Parathyroid adenoma (tissue), 2 donors: Measurements from ENCODE around the gene PPIL3.

Experiments
- H2AFZ ChIP-seq: fragments of 300-600 bp; sonication (generic); one replicate; pipeline ENCODE4 v1.7.0; 2017; ENCODE audit warnings: antibody characterized with exemption, mild to moderate bottlenecking
- H3K27ac ChIP-seq: fragments of 300-600 bp; sonication (generic); one replicate; pipeline ENCODE4 v1.7.0; 2017
- H3K27me3 ChIP-seq: fragments of 300-600 bp; sonication (generic); one replicate; pipeline ENCODE4 v1.7.0; 2017; ENCODE audit warnings: low read length; ENCODE audit not compliant: control insufficient read depth, insufficient read depth
- H3K36me3 ChIP-seq: fragments of 300-600 bp; sonication (generic); one replicate; pipeline ENCODE4 v1.7.0; 2017; ENCODE audit warnings: low read length; ENCODE audit not compliant: control insufficient read depth, insufficient read depth
- H3K4me1 ChIP-seq: fragments of 300-600 bp; sonication (generic); one replicate; pipeline ENCODE4 v1.7.0; 2017; ENCODE audit warnings: control low read depth
- H3K4me2 ChIP-seq: fragments of 300-600 bp; sonication (generic); one replicate; pipeline ENCODE4 v1.7.0; 2017; ENCODE audit warnings: low read length
- H3K4me3 ChIP-seq: fragments of 300-600 bp; sonication (generic); one replicate; pipeline ENCODE4 v1.7.0; 2017; ENCODE audit warnings: low read depth, low read length
- H3K79me2 ChIP-seq: fragments of 300-600 bp; sonication (generic); one replicate; pipeline ENCODE4 v1.7.0; 2017; ENCODE audit warnings: control low read depth
- H3K9ac ChIP-seq: fragments of 300-600 bp; sonication (generic); one replicate; pipeline ENCODE4 v1.7.0; 2017; ENCODE audit warnings: mild to moderate bottlenecking
- H3K9me3 ChIP-seq: fragments of 300-600 bp; sonication (generic); one replicate; pipeline ENCODE4 v1.7.0; 2017; ENCODE audit warnings: low read length; ENCODE audit not compliant: control insufficient read depth
- TF ChIP-seq, protein P1 (sequence below): fragments of 300-600 bp; sonication (generic); IDR thresholded peaks from one replicate; pipeline ENCODE4 v1.7.0; 2017; ENCODE audit warnings: antibody characterized with exemption, mild to moderate bottlenecking
- donor health status: primary hyperparathyroidism.

The PPIL3 gene

DNA sequence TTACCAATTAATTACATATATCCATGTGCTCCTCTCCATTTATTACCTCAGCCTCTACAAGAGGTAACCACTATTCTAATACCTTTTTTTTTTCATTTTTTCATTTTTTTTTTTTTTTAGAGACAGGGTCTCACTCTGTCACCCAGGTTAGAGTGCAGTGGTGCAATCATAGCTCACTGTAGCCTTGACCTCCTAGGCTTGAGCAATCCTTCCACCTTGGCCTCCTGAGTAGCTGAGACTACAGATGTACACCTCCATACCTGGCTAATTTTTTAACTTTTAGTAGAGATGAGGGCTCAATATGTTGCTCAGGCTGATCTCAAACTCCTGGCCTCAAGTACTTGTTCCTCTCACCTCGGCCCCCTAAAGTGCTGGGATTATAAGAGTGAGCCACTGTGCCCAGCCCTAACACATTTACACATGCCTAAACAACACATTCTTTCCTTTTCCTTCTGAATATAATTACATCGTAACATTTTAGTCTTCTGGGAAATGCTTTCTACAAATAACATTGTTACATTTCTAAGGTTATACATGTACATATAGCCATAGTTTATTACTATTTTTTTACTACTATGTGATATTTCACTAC is 10.5 kb downstream of the PPIL3 start:
- no peaks in the 10 kb centered on the region for H3K36me3 ChIP-seq

DNA sequence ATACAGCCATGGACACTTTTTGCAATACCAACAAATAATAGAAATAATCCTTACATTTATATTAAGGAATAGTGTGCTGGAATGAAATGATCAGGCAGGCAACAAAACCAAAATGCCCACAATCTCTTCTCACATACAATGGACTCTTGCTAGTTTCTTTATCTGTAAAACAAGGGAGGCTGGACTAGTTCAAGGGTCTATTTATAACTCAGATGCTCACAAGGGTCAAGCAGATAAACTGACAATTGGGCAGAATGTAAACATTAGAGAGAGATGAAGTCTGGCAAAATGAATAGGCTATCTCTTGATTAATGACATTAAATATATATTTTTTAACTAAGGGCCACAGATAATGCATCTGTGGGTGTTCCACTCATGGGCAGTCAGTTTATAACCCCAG is 11.4 kb downstream of the PPIL3 start:
- Histone ChIP-seq H3K27ac (no peak overlapping the region), H3K9ac (no peak overlapping the region), H2AFZ (no peak overlapping the region), H3K4me1 (no peaks in the 10 kb centered on the region), H3K79me2 (no peaks in the 10 kb centered on the region), H3K27me3 (no peaks in the 10 kb centered on the region), H3K9me3 (no peaks in the 10 kb centered on the region), H3K4me2 (no peak overlapping the region), H3K36me3 (no peaks in the 10 kb centered on the region), H3K4me3 (no peak overlapping the region)
- TF ChIP-seq, protein P1, sequence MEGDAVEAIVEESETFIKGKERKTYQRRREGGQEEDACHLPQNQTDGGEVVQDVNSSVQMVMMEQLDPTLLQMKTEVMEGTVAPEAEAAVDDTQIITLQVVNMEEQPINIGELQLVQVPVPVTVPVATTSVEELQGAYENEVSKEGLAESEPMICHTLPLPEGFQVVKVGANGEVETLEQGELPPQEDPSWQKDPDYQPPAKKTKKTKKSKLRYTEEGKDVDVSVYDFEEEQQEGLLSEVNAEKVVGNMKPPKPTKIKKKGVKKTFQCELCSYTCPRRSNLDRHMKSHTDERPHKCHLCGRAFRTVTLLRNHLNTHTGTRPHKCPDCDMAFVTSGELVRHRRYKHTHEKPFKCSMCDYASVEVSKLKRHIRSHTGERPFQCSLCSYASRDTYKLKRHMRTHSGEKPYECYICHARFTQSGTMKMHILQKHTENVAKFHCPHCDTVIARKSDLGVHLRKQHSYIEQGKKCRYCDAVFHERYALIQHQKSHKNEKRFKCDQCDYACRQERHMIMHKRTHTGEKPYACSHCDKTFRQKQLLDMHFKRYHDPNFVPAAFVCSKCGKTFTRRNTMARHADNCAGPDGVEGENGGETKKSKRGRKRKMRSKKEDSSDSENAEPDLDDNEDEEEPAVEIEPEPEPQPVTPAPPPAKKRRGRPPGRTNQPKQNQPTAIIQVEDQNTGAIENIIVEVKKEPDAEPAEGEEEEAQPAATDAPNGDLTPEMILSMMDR: no peak

More for the DNA sequence above, 10.5 kb downstream of the PPIL3 start:
- Histone ChIP-seq H3K4me3 (no peak overlapping the region), H3K4me2 (no peak overlapping the region), H3K9me3 (no peaks in the 10 kb centered on the region), H2AFZ (no peak overlapping the region), H3K9ac (no peak overlapping the region), H3K27me3 (no peaks in the 10 kb centered on the region), H3K4me1 (no peaks in the 10 kb centered on the region), H3K27ac (no peak overlapping the region), H3K79me2 (no peaks in the 10 kb centered on the region)
- TF ChIP-seq, protein P1: no peak

GRCh38 chr2:200873560-200873959 is 15.3 kb downstream of the PPIL3 start:
- Histone ChIP-seq H3K4me3 (no peak overlapping the region), H3K4me1 (no peaks in the 10 kb centered on the region)
- TF ChIP-seq, protein P1: no peak

GRCh38 chr2:200871151-200871550 is 17.7 kb downstream of the PPIL3 start:
- Histone ChIP-seq H3K79me2 (no peaks in the 10 kb centered on the region), H3K4me2 (no peak overlapping the region), H3K9me3 (no peaks in the 10 kb centered on the region), H3K9ac (no peak overlapping the region), H3K4me3 (no peak overlapping the region), H3K27me3 (no peaks in the 10 kb centered on the region), H3K36me3 (no peaks in the 10 kb centered on the region), H3K4me1 (no peaks in the 10 kb centered on the region), H3K27ac (no peak overlapping the region), H2AFZ (no peak overlapping the region)
- TF ChIP-seq, protein P1: no peak

More at GRCh38 chr2:200873560-200873959, 15.3 kb downstream of the PPIL3 start:
- Histone ChIP-seq H3K79me2 (no peaks in the 10 kb centered on the region), H2AFZ (no peak overlapping the region), H3K9ac (no peak overlapping the region), H3K9me3 (no peaks in the 10 kb centered on the region), H3K27ac (no peak overlapping the region), H3K36me3 (no peaks in the 10 kb centered on the region), H3K27me3 (no peaks in the 10 kb centered on the region), H3K4me2 (no peak overlapping the region)

DNA sequence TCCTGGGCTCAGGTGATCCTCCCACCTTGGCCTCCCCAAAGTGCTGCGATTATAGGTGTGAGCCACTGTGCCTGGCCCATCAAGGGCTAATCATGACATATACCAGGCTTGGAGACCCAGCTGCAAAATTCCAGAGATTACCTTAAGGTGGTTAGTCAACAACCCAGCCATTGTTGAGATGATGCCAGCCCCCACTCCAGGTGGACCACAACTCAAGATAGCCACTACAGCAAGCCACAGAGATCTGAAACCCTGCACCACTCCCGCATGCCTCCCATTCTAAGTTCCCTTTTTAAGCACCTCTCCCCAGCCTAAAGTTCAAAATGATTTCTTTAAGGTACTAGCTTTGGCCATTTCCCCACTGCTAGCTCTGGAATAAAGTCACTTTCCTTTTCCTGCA is 19.9 kb downstream of the PPIL3 start:
- Histone ChIP-seq H3K9ac (no peak overlapping the region), H3K4me3 (no peak overlapping the region), H3K27ac (no peak overlapping the region), H3K4me2 (no peak overlapping the region), H2AFZ (no peak overlapping the region), H3K9me3 (no peaks in the 10 kb centered on the region), H3K27me3 (no peaks in the 10 kb centered on the region), H3K4me1 (no peaks in the 10 kb centered on the region), H3K79me2 (no peaks in the 10 kb centered on the region), H3K36me3 (no peaks in the 10 kb centered on the region)
- TF ChIP-seq, protein P1: no peak
